Mammary epithelial cell (primary cell): ENCODE results near the gene ANKRD9.
"Not testable (repeated sequence)": the region's sequence is repeated elsewhere in the genome, so short reads cannot be mapped to it uniquely, and the experiment has no call there.

Experiments
- EZH2 ChIP-seq: IDR thresholded peaks from 2 replicates; pipeline ENCODE4 v1.6.1; 2012; ENCODE audit warnings: low read length, inconsistent platforms, borderline replicate concordance
- TF ChIP-seq, protein P1 (sequence below), 2 donors: IDR thresholded peaks in 1 of 2; conservative IDR thresholded peaks in 1 of 2; 2 replicates each; pipeline ENCODE4 v1.5.1; 2011 to 2012; ENCODE audit warnings: inconsistent platforms in 2 of 2, low read length in 2 of 2, mild to moderate bottlenecking in 2 of 2, control low read depth in 1 of 2, low read depth in 1 of 2; ENCODE audit not compliant: insufficient read depth in 1 of 2; ENCODE audit errors: extremely low read depth in 1 of 2

DNA sequence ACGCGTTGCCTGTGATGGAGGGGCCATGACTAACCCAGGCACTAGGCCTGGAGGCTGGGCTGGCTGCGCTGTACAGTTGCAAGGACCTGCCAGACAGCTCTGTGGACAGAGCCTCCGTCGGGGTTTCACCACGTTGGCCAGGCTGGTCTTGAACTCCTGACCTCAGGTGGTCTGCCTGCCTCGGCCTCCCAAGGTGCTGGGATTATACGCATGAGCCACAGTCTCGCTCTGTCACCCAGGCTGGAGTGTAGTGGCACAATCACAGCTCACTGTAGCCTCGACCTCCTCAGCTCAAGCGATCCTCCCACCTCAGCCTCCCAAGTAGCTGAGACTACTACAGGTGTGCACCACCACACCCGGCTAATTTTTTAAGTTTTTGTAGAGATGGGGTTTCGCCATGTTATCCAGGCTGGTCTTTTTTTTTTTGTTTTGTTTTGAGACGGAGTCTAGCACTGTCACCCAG, 31.5 kb upstream of the ANKRD9 start:
- TF ChIP-seq, protein P1, sequence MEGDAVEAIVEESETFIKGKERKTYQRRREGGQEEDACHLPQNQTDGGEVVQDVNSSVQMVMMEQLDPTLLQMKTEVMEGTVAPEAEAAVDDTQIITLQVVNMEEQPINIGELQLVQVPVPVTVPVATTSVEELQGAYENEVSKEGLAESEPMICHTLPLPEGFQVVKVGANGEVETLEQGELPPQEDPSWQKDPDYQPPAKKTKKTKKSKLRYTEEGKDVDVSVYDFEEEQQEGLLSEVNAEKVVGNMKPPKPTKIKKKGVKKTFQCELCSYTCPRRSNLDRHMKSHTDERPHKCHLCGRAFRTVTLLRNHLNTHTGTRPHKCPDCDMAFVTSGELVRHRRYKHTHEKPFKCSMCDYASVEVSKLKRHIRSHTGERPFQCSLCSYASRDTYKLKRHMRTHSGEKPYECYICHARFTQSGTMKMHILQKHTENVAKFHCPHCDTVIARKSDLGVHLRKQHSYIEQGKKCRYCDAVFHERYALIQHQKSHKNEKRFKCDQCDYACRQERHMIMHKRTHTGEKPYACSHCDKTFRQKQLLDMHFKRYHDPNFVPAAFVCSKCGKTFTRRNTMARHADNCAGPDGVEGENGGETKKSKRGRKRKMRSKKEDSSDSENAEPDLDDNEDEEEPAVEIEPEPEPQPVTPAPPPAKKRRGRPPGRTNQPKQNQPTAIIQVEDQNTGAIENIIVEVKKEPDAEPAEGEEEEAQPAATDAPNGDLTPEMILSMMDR (conservative IDR thresholded peaks at IDR 0.05 in 1 of 2, IDR thresholded peaks at IDR 0.05 in 1 of 2; ENCODE audit: extremely low read depth in 1 of 2, insufficient read depth in 1 of 2, low read depth in 1 of 2, low read length in 2 of 2) = not testable (repeated sequence)
- TF ChIP-seq EZH2 = not testable (repeated sequence)
